HL-60 (cell line): ENCODE results near the gene TELO2.

Source experiments
- DNase-seq, 2 experiments: peaks; one replicate each; pipeline ENCODE4 v3.0.0-alpha.2; 2010 to 2020; ENCODE audit warnings: low read depth in 1 of 2, low spot score in 1 of 2
- H3K27ac ChIP-seq: fragments of 250-450 bp; sonication (Bioruptor Pico); replicated peaks from 2 replicates; pipeline ENCODE4 v1.5.1; 2020; ENCODE audit warnings: mild to moderate bottlenecking, moderate library complexity
- H3K27me3 ChIP-seq: fragments of 250-450 bp; sonication (Bioruptor Pico); 2 replicates; pipeline ENCODE4 v1.5.1; 2021; ENCODE audit warnings: mild to moderate bottlenecking, moderate library complexity; ENCODE audit not compliant: insufficient read depth, poor library complexity, severe bottlenecking
- H3K4me3 ChIP-seq: replicated peaks from 2 replicates; pipeline ENCODE4 v1.5.1; 2011; ENCODE audit warnings: mild to moderate bottlenecking, control low read depth, low read length; ENCODE audit not compliant: insufficient read depth
- GABPA ChIP-seq: IDR thresholded peaks from 2 replicates; pipeline ENCODE4 v1.6.1; 2012; ENCODE audit warnings: low read depth
- POLR2AphosphoS5 ChIP-seq: IDR thresholded peaks from 2 replicates; pipeline ENCODE4 v1.6.1; 2012; ENCODE audit warnings: low read depth
- SPI1 ChIP-seq: IDR thresholded peaks from 2 replicates; pipeline ENCODE4 v1.6.1; 2012; ENCODE audit warnings: low read depth, mild to moderate bottlenecking, borderline replicate concordance
- TF ChIP-seq, protein P1 (sequence below): IDR thresholded peaks from 2 replicates; pipeline ENCODE4 v1.6.1; 2012; ENCODE audit warnings: low read depth; ENCODE audit not compliant: insufficient replicate concordance
- TF ChIP-seq, protein P2 (sequence below): IDR thresholded peaks from one replicate; pipeline ENCODE4 v1.5.1; 2011; ENCODE audit warnings: low read length, control low read depth, inconsistent platforms; ENCODE audit not compliant: insufficient read depth

The TELO2 gene

DNA sequence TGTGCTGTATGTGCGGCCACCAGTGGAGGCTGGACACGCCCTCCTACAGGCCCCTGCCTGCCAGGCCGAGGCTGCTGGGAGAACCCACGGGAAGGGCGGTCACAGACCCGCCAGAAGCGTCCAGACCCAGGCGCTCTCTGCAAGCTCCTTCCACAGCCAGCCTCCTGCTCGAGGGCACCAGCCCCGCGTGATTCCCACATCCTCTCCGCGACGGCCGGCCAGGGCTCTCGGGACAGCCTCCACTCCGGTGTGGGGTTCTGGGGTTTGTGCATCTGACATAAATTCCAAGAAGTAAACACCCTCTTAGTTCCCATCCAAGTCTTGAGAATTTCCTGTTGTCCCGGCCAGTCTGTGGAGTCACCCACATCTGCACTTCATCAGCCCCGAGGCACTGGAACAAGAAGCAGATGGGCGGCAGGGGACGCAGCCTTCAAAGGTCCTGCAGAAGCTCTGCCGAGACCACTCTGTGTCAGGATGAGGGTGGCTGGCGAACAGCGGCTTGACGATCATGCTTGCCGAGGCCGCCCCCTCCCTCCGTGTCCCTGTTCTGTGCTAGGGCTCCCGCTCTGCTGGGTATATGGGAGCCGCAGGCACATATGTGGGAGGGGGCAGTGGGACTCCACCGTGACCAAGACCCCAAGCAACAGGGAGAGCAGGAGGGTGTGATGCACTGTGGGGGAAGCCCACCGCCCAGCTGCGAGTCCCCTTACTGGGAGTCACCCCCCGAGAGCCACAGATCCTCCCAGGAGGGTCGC is 37.9 kb downstream of the TELO2 start:
- Histone ChIP-seq H3K27me3 (no peaks in the 10 kb centered on the region), H3K4me3 (no peak overlapping the region), H3K27ac (no peak overlapping the region)
- DNase-seq, result no peak
- TF ChIP-seq SPI1, result no peak
- TF ChIP-seq, protein P1, sequence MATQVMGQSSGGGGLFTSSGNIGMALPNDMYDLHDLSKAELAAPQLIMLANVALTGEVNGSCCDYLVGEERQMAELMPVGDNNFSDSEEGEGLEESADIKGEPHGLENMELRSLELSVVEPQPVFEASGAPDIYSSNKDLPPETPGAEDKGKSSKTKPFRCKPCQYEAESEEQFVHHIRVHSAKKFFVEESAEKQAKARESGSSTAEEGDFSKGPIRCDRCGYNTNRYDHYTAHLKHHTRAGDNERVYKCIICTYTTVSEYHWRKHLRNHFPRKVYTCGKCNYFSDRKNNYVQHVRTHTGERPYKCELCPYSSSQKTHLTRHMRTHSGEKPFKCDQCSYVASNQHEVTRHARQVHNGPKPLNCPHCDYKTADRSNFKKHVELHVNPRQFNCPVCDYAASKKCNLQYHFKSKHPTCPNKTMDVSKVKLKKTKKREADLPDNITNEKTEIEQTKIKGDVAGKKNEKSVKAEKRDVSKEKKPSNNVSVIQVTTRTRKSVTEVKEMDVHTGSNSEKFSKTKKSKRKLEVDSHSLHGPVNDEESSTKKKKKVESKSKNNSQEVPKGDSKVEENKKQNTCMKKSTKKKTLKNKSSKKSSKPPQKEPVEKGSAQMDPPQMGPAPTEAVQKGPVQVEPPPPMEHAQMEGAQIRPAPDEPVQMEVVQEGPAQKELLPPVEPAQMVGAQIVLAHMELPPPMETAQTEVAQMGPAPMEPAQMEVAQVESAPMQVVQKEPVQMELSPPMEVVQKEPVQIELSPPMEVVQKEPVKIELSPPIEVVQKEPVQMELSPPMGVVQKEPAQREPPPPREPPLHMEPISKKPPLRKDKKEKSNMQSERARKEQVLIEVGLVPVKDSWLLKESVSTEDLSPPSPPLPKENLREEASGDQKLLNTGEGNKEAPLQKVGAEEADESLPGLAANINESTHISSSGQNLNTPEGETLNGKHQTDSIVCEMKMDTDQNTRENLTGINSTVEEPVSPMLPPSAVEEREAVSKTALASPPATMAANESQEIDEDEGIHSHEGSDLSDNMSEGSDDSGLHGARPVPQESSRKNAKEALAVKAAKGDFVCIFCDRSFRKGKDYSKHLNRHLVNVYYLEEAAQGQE, result no peak
- TF ChIP-seq, protein P2, sequence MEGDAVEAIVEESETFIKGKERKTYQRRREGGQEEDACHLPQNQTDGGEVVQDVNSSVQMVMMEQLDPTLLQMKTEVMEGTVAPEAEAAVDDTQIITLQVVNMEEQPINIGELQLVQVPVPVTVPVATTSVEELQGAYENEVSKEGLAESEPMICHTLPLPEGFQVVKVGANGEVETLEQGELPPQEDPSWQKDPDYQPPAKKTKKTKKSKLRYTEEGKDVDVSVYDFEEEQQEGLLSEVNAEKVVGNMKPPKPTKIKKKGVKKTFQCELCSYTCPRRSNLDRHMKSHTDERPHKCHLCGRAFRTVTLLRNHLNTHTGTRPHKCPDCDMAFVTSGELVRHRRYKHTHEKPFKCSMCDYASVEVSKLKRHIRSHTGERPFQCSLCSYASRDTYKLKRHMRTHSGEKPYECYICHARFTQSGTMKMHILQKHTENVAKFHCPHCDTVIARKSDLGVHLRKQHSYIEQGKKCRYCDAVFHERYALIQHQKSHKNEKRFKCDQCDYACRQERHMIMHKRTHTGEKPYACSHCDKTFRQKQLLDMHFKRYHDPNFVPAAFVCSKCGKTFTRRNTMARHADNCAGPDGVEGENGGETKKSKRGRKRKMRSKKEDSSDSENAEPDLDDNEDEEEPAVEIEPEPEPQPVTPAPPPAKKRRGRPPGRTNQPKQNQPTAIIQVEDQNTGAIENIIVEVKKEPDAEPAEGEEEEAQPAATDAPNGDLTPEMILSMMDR, result no peak
- no peak for TF ChIP-seq POLR2AphosphoS5
- TF ChIP-seq GABPA, result no peak

DNA sequence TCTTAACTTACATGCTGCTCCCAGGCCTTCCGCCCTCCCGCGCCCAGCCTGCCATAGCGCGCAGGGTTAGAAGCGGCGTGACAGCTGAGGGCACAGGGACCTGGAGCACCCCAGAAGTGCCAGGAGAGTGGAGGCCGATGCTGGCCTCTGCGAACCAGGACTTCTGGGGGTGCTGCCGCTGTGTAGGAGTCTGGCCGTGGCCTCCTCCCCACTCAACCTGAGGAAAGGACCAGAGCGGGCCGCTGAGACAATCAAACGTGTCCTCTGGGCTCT is 38.4 kb downstream of the TELO2 start:
- no peak for DNase-seq
- no peaks in the 10 kb centered on the region for H3K27me3 ChIP-seq
- no peak overlapping the region for H3K4me3 ChIP-seq
- no peak overlapping the region for H3K27ac ChIP-seq
- TF ChIP-seq, protein P2, result no peak
- TF ChIP-seq POLR2AphosphoS5 (no peak), GABPA (no peak)
- TF ChIP-seq, protein P1, result no peak

DNA sequence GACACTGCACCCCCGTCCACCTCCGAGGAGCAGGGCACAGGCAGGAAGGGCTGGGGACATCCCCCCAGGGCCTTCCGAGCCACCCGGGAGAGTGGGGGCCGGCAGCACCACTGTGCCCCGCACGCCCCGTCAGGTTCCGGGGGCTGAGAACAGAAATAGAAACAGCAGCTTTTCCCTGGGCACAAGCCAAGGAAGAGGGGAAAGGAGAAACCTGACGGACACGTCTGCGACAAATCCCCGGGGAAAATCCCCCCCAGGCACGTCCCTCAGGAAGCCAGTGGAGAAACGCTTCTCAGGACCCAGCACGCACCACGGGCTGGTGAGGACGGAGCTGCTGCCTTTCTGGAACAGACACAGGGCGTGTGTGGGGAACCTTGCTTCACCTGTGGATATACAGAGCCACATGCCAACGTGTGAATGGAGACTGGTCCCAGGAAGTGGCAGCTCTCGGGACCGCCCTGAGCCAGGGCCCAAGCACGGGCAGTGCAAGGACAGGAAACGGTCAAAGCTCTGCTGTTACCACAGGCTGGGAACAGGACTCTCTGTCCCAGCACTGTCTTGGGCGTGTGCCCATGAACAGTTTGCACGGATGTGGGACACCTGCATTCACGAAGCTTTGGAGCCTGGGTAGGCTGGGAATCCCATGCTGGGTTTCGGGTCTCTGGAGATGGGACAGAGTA is 39.1 kb downstream of the TELO2 start:
- H3K4me3 ChIP-seq, result no peak overlapping the region
- H3K27me3 ChIP-seq, result no peaks in the 10 kb centered on the region
- DNase-seq, result no peak
- TF ChIP-seq POLR2AphosphoS5 (no peak), SPI1 (no peak), GABPA (no peak)
- TF ChIP-seq, protein P1, result no peak
- TF ChIP-seq, protein P2, result no peak
- H3K27ac ChIP-seq, result no peak overlapping the region
